ENCODE results near the gene ADA.

Gene ADA

GRCh38 chr20:44570367-44570766 is 81.1 kb downstream of the ADA start:
- no peaks in the 10 kb centered on the region for H3K27me3 ChIP-seq (ENCODE audit: insufficient read depth, low read depth)
- no peak overlapping the region for H3K27ac ChIP-seq
- H3K4me1 ChIP-seq (ENCODE audit: low read depth, poor library complexity, severe bottlenecking), result peaks cover 20% of the 10 kb centered on the region
- H3K9ac ChIP-seq, result no peak overlapping the region
- no peaks in the 10 kb centered on the region for H3K79me2 ChIP-seq (ENCODE audit: insufficient read depth, low read depth)
- no peak for TF ChIP-seq CTCF (conservative IDR thresholded peaks at IDR 0.05; ENCODE audit: low read depth, low read length)
- no peak overlapping the region for H3K4me2 ChIP-seq
- H3K4me3 ChIP-seq (IDR thresholded peaks at IDR 0.05; ENCODE audit: insufficient read depth, low read depth, low read length), result no peak overlapping the region
- no peaks in the 10 kb centered on the region for H3K36me3 ChIP-seq (ENCODE audit: insufficient read depth)
- no peak overlapping the region for H2AFZ ChIP-seq (ENCODE audit: low read depth)
- no peaks in the 10 kb centered on the region for H4K20me1 ChIP-seq (ENCODE audit: insufficient read depth)

All from KMS-11 (cell line).